GM19372 (cell line): ENCODE results near the gene NEURL1.

Source experiments
- ATAC-seq: cut with Tn5 transposase; IDR thresholded peaks from one replicate; pipeline ENCODE4 v1.9.1; 2021; ENCODE audit warnings: mild to moderate bottlenecking, low read depth, moderate library complexity; ENCODE audit not compliant: unreplicated experiment

The NEURL1 gene

GRCh38 chr10:103493362-103493915 is at the start of gene NEURL1:
TSS of gene NEURL1 (plus strand) at chr10:103493705. CDS start at chr10:103494388, 683 bp downstream.
- ATAC-seq, result no peak

GRCh38 chr10:103444478-103444877 is 49.0 kb upstream of the NEURL1 start:
- ATAC-seq, result no peak

GRCh38 chr10:103445366-103445765 is 48.1 kb upstream of the NEURL1 start:
- ATAC-seq, result no peak

GRCh38 chr10:103445767-103446567 is 47.5 kb upstream of the NEURL1 start:
- ATAC-seq, result no peak

- no peak for ATAC-seq
Measured at GRCh38 chr10:103447187-103447586, 46.3 kb upstream of the NEURL1 start.

- ATAC-seq, result no peak
Measured at GRCh38 chr10:103448746-103449145, 44.8 kb upstream of the NEURL1 start.

GRCh38 chr10:103449208-103450144 is 44.0 kb upstream of the NEURL1 start:
- ATAC-seq, result no peak

- ATAC-seq, result no peak
Measured at GRCh38 chr10:103450201-103450695, 43.3 kb upstream of the NEURL1 start.

GRCh38 chr10:103451091-103451813 is 42.3 kb upstream of the NEURL1 start:
- ATAC-seq, result no peak

- no peak for ATAC-seq
Measured at GRCh38 chr10:103451831-103452505, 41.5 kb upstream of the NEURL1 start, which contains the start of gene CALHM2. TSS of gene CALHM2 (minus strand) at chr10:103452370. CDS start at chr10:103449941, 2,429 bp downstream.

GRCh38 chr10:103452506-103453230 is 40.8 kb upstream of the NEURL1 start:
- ATAC-seq, result no peak

GRCh38 chr10:103454026-103454425 is 39.5 kb upstream of the NEURL1 start:
- no peak for ATAC-seq

GRCh38 chr10:103455235-103455634 is 38.3 kb upstream of the NEURL1 start:
- no peak for ATAC-seq

- ATAC-seq, result no peak
Measured at GRCh38 chr10:103456074-103456660, 37.3 kb upstream of the NEURL1 start.

GRCh38 chr10:103457176-103457712 is 36.3 kb upstream of the NEURL1 start:
- no peak for ATAC-seq

- no peak for ATAC-seq
Measured at GRCh38 chr10:103457896-103458583, 35.5 kb upstream of the NEURL1 start.

- no peak for ATAC-seq
Measured at GRCh38 chr10:103458720-103459119, 34.8 kb upstream of the NEURL1 start, which contains the start of gene CALHM1. TSS of gene CALHM1 (minus strand) at chr10:103458900. CDS start at chr10:103458751, 149 bp downstream.

- no peak for ATAC-seq
Measured at GRCh38 chr10:103459615-103460014, 33.9 kb upstream of the NEURL1 start.
